Mammary epithelial cell (primary cell): Measurements from ENCODE around the gene PPP1R2.

ENCODE experiments used
- EZH2 ChIP-seq: IDR thresholded peaks from 2 replicates; pipeline ENCODE4 v1.6.1; 2012; ENCODE audit warnings: low read length, inconsistent platforms, borderline replicate concordance
- TF ChIP-seq, protein P1 (sequence below), 2 donors: IDR thresholded peaks in 1 of 2; conservative IDR thresholded peaks in 1 of 2; 2 replicates each; pipeline ENCODE4 v1.5.1; 2011 to 2012; ENCODE audit warnings: inconsistent platforms in 2 of 2, low read length in 2 of 2, mild to moderate bottlenecking in 2 of 2, control low read depth in 1 of 2, low read depth in 1 of 2; ENCODE audit not compliant: insufficient read depth in 1 of 2; ENCODE audit errors: extremely low read depth in 1 of 2

DNA sequence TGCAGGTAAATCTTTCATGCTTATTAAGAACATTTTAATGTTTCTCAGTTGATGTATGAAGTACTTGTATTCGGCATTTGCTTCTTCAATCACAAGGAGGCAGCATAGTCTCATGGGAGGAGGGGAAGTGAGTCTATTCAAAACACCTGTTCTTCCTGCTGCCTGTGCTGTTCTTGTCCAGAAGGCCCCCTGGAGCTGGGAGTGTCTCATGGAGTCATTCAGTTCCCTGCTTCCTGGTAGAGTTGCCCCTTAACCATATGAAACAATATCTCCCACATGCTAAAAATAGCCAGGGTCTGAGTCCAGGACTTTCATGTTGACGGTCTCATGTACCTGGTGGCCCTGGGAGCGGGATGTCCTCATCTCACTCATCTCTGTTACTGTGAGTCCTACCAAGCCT lies 15.5 kb upstream of the PPP1R2 start:
- no peak for TF ChIP-seq EZH2
- TF ChIP-seq, protein P1, sequence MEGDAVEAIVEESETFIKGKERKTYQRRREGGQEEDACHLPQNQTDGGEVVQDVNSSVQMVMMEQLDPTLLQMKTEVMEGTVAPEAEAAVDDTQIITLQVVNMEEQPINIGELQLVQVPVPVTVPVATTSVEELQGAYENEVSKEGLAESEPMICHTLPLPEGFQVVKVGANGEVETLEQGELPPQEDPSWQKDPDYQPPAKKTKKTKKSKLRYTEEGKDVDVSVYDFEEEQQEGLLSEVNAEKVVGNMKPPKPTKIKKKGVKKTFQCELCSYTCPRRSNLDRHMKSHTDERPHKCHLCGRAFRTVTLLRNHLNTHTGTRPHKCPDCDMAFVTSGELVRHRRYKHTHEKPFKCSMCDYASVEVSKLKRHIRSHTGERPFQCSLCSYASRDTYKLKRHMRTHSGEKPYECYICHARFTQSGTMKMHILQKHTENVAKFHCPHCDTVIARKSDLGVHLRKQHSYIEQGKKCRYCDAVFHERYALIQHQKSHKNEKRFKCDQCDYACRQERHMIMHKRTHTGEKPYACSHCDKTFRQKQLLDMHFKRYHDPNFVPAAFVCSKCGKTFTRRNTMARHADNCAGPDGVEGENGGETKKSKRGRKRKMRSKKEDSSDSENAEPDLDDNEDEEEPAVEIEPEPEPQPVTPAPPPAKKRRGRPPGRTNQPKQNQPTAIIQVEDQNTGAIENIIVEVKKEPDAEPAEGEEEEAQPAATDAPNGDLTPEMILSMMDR (conservative IDR thresholded peaks at IDR 0.05 in 1 of 2, IDR thresholded peaks at IDR 0.05 in 1 of 2; ENCODE audit: extremely low read depth in 1 of 2, insufficient read depth in 1 of 2, low read depth in 1 of 2, low read length in 2 of 2), result peak; percentile 38 to 66
